ENCODE results near the gene KIAA0513.

Gene KIAA0513

DNA sequence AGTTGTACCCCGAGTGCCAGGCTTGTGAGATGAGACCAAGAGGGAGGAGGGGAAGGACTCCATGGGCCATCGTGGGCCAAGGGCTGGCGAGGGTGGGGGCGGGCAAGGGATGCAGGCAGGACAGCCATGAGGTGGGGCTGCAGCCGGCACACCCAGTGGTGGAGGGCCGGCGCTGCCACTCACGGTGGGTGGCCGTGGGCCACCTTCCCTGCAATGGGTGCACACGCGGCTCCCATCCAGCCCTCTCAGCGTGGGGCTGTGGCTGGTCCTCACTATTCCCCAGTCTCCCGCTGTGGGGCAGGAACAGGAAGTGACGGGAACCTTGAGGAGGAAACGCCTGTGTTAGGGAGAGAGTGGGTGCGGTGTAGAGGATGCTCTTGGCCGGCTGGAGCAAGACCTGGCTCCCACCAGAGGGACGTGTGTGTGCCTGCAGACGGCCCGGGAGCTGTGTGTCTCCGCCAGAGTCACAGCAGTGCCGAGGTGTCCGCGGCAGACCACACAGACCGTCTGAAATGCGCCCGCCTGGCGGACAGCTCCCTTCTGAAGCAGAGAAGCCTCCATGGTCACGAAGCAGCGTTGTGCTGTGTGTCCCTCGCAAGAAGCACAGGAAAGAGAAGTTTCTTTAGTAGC, 61.1 kb downstream of the KIAA0513 start:
- no peak for DNase-seq (ENCODE audit: low read depth in 2 of 2)

DNA sequence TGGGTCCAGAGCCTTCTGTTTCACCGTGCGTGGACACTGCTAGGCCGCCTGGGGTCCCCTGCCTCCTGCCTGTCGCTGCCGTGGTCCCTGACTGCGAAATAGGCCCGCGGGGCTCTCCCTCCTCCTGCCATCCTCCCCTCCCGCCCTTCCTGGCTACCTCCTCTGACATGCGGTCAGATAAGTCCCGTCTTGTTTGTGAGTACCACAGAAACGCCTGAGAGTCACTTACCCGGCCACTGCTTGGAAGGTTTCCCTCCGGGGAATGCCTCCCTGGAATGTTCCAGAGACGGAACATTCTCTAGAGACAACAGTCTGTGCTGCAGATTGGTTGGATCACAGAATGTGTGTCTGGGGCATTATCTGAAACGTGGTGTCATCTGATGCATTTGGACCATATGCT, 61.9 kb downstream of the KIAA0513 start:
- no peak for DNase-seq (ENCODE audit: low read depth in 2 of 2)

DNA sequence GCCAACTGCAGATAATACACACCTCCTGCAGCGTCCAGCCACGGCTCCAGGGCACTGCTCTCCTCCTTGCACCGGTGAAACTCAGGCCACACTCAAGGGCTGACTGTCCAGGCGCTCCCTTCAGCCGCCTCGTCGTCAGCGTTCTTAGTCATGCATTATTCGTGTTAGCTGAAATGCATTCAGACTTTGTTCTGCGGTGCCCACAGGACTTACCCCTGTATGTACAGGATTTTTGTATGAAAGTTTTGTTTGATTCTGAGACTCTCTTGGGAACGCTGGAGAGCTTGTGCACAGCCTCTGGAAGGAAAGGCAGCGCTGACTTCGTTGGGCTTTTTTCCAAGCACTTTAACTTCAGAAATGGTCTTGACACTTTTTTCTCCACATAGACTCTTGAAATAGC, 62.6 kb downstream of the KIAA0513 start:
- DNase-seq (ENCODE audit: low read depth in 2 of 2): no peak

DNA sequence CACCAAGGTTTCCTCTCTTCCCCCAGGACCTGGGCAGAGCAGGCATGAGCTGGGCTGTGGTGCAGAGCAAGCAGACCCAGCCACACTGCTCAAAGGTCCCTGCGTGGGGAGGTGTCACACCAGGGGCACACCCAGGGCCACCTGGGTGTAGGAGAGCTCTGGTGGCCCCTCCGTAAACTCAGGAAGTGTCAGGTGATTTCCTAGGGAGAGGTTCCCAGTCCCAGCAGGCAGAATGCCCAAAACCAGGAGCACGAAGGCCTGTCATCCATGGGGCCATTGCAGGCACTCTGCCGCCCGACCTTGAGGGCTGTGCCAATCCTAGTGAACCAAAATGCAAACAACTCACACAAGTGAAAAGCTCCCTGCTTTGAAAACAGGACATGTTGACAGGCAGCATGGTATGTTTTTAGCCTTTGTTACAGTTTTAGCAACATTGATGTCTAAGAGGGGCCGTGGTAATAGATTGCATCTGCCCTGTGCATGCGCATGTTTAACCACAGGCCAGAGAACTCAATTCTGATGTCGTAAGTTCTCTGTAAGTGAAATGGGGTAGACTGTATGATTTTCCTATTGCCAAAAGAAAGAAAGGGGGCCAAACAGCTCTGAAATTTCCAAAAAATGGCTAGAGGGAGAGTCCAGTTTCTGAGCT, 63.4 kb downstream of the KIAA0513 start:
- no peak for DNase-seq (ENCODE audit: low read depth in 2 of 2)

DNA sequence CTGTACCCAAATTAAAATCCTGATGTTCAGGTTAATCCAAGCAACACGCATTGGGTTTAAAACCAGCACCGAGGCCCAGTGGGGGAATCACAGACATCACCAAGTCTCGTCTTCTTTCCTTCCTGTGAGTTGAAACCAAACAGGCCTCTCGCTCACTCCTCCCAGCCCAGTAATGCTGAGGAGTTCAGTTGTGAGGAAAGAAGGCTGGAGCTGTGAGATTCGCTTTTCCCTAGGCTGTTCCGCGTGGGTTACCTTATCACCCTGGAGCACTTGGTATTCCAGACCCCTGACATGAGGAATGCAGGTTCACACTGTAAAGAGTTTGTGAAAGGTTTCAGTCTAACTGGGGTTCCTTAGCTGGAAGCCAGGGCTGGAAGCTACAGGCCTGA, 63.9 kb downstream of the KIAA0513 start:
- DNase-seq (ENCODE audit: low read depth in 2 of 2): no peak

DNA sequence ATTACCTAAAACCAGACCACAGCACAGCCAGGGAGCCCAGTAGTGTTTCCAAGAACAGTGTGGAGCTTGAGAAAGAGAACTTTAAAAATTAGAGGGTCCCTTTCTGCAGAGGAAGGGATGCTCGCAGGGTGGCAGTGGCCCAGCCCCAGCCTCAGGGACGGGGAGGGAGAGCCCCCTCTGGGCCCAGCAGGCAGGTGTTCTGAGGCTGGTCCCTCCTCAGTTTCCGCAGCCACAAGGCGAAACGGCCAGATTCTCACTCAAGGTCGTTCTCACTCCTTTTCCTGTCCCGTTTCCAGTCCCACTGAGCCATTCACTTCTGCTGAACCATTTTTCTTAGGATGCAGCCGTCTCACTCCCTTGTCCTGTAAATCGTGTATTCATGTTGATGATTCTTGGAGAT, 64.7 kb downstream of the KIAA0513 start:
- no peak for DNase-seq (ENCODE audit: low read depth in 2 of 2)

DNA sequence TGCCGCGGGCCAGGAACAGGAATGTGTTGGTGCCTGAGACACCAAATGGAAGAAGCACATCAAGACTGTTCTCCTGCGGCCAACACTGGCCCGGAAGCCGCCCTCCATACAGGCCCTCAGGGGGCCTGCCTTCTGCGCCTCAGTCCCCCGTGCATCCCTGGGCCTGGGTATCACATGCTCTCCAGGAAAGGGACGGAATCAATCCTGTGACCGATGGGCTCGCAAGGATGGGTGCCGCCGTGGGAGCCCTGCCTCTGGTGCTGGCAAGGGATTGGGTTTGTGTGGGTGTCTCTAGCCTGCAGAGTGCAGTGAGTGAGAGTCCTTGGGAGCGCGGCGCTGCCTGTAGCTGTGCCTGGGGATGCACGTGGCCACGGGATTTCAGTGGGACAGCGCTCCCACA, 65.3 kb downstream of the KIAA0513 start:
- DNase-seq (ENCODE audit: low read depth in 2 of 2): no peak

DNA sequence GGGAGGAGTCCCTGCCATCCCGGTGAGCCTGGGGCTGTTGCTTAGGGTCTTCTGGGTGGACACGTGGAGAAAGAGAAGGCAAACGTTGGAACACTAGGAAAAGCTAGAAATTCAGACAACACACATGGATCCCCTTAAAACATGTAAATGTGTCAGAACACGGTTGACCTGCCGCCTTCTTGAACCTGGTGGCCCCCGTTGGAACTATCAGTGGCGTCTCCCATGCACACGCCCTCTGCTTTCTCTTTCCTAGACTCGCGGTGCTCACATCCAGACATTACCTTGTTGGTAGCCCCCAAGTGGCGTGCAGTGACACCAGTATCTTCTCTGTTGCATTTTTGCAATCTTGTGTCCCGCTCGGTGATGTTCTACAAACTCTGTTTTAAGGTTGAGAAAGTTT, 66.1 kb downstream of the KIAA0513 start:
- no peak for DNase-seq (ENCODE audit: low read depth in 2 of 2)

DNA sequence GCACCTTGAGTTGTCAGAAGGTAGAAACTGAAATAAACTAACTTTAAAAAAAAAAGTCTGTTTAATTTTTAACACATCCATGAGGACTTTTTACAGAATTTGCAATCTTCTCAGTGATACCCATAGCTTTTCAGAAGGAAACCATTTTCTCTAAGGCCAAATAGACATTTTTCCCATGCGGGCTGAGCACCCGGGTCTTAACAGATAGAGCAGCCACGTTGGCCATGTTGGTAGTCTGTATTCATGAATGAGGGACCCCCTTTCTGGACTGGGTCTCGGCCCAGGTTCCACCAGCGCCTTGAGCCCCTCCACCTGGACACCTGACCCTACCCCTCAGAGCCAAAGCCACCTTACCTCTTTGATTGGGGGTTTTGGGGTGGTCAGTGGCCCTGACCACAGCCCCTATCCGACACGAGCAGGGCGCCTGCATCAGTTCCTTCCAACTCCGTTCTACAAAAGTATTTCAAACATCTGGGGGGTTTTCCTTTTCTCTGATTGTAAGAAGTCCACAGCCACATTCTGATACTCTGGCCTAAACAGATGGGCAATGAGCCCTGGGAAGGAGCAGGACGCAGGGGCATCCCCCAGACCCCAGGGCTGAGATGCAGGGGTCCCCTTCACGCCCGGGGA, 66.7 kb downstream of the KIAA0513 start:
- no peak for DNase-seq (ENCODE audit: low read depth in 2 of 2)

DNA sequence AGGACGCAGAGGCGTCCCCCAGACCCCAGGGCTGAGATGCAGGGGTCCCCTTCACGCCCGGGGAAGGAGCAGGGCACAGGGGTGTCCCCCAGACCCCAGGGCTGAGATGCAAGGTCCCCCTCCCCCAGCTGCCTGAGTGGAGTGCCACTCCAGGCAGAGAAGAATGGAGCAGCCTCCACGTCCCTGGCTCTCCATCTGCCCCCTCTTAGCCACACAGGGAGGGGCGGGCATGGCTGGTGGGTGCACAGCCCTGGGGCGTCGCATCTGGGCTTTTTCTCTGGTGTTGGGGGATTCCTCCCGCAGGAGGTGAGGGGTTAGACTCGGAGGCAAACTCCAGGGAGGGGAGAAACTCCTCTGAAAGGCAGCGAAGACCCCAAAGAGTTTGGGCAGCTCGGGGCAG, 67.2 kb downstream of the KIAA0513 start:
- DNase-seq (ENCODE audit: low read depth in 2 of 2): no peak

DNA sequence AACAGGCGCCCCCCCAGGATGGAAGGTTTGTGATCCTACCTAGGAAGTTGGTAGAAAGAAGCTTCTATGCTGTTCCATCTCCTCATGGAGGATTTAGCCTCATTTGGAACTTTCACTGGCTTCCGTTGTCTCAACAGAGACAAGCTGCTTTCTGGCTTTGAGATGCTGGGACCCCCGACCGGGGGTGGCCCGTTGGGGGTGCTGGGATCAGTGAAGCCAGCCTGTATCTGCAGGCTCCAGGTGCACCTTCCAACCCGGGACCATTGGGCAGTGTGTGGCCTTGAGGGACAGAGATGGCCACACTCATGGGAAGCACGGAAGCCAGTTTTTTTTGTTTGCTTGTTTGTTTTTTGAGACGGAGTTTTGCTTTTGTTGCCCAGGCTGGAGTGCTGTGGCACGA, 69.3 kb downstream of the KIAA0513 start:
- DNase-seq (ENCODE audit: low read depth in 2 of 2): no peak

DNA sequence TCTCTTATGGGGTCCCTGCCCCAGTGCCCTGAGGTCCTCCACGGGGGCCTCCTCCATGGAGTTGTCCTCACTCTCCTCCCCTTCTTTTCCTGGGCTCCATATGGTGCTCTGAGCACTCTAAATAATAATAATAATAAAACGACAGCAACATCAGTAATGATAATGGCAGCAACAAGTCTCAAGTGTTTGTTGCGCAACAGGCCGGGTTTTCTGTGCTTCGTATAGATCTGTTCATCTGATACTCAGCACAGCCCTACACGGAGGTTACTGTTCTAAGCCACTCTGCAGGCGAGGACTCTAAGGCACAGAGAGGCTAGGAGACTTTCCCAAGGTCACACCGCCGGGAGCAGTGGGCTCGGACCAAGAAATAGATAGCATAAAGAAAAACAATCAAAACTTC, 71.0 kb downstream of the KIAA0513 start:
- DNase-seq (ENCODE audit: low read depth in 2 of 2): no peak

DNA sequence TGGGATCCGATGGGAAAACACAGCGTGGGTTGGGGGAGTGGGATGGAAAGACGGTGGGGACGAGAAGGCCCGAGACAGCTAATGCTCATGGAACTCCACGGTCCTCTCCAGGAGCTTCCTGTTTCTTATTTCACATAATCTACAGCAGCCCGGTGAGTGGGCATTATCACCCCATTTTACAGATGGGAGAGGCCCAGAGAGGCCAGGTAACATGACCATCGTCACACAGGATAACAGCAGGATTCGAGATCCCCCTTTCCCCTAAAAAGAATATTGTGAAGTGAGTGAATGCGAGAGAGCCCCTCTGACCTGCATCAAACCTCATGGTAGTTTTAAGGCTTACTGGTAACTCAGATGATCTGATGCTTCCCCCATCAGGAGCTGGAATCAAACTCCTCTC, 72.7 kb downstream of the KIAA0513 start:
- no peak for DNase-seq (ENCODE audit: low read depth in 2 of 2)

DNA sequence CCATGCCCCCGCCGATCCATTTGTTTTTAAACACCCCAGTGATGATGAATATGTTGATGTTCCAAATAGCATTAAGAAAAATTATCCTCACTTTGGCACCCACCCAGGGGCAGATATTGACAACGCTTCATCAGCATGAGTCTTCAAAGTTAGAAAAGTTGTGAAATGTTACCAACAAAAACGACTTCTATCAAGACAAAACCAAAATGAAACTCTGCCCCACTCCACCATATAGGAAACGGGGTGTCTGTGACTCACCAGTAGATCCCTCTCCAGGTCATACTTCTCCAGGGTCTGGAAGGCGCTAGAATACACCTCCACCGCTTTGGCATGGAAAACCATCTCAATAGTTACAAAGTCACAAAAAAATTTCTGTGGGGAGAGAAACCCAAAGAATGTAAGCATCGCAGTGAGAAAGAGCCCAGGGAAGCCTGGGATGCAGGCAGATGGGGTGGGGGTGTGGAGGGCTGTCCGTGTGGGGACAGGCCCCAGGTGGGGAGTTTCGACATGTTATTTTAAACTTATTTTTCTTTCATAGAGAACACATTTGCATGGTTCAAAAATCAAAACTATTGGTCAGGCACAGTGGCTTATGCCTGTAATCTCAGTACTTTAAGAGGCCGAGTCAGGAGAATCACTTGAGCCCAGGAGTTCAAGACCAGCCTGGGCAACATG, 74.5 kb downstream of the KIAA0513 start:
- DNase-seq (ENCODE audit: low read depth in 2 of 2): no peak

DNA sequence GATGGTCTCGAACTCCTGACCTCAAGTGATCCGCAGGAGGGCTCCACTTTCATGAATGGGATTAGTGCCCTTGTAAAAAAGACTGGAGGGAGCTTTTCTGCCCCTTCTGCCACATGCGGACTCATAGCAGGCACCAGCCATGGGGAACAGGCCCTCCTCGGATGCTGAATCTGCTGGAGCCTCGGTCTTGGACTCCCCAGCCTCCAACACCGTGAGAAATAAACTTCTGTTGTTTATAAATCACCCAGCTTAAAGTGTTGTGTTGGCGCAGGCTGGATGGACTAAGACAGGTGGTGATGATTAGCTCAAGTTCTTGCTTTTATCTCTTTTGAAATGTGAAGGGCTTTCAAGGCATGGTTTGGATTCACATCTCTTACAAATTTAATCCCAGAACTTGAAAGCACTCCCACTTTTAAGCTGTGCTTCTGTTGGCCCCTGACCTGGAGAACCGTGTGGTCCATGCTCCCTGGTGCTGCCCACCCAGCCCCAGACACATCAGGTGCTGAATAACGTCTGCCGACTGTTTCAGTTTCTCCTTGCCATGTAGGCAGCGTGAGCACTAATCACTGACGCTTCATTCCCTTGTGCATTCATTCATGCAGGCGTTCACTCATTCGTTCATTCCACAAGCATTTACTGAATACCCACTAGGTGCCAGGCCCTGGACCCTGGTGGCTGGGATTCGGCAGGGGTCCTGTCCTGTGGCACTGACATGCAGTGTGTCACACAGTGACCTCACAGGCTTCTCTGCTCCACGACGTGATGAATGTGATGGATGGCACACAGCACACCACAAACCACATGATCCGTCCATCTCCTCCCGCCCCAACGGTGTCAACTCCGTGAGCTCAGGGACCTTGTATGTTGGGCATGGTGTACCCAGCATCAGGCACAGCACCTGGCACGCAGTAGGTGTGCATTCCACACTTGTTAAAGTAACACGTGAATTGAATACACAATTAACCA, 75.8 kb downstream of the KIAA0513 start:
- no peak for DNase-seq (ENCODE audit: low read depth in 2 of 2)

DNA sequence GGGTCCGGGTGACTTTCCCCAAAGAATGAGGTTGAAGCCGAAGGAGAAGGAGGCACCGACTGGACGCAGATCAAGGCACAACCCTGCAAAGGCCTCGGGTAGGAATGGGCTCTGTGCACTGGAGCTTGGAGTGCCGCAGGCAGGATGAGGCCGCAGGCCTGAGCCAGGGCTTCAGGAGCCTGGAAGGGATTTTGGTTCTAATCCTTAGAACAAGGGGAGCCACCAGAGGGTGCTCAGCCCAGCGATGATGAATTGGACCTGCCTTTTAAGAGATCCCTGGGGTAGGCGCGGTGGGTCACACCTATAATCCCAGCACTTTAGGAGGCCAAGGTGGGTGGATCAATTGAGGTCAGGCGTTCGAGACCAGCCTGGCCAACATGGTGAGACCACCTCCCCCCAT, 76.6 kb downstream of the KIAA0513 start:
- no peak for DNase-seq (ENCODE audit: low read depth in 2 of 2)

DNA sequence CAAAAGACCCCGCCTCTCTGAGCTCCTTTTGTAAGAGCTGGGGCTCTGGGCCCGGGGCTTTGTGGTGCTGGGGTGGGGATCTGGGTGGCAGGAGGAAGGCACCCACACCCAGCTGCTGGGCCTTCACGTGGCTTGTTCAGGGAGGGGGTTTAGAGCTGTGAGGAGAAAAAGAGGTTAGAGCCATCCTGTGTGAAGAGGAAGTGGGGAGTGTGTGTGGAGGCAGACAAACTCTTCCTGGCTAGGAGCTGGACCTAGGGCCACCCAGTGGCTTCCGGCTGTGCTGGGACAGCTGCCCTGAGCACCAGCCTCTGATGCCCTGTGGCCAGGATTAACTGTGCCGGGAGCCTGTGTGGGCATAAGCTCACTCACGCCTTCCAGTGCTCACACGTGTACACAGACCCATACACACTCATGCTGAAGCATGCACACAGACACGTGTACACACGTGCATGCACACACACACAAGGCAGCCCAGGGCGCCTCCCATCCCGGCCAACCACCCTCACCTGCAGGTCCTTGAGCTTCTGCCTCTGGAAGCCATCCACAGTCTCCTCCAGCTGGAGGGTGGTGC, 77.3 kb downstream of the KIAA0513 start:
- DNase-seq (ENCODE audit: low read depth in 2 of 2): no peak

DNA sequence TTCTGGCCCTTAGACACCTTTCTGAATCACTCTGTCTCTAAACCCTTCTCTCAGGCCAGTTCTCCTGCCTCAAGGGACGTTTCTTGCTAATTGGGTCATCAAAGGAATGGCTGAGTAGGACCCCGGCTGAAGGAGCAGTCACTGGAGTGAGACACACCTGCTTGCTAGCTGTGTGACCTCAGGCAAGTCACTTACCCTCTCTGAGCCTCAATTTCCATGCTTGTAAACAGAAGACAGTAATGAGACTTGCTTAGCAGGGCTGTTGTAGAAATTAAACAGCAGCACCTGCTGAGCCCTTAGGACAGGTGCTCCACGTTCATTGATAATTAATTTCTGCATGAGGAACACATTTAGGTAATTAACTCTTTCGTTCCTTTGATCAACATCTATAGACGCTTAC, 77.9 kb downstream of the KIAA0513 start:
- no peak for DNase-seq (ENCODE audit: low read depth in 2 of 2)

DNA sequence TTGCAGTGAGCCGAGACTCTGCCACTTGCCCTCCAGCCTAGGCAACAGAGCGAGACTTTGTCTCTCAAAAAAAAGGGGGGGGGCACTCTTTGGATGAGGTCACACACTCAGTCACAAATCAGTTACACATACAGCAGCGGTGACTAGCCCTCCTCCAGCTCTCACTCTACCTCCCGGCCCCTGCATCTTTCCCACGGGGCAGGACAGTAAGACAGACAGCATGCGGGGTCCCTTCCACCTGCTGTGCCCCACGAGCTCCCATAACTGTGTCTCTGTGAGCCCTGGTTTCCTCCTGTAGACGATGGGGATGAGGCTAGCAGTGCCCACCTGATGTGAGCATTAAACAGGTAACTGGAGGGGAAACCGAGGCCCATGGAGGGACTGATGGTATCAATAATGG, 79.5 kb downstream of the KIAA0513 start:
- DNase-seq (ENCODE audit: low read depth in 2 of 2): no peak

DNA sequence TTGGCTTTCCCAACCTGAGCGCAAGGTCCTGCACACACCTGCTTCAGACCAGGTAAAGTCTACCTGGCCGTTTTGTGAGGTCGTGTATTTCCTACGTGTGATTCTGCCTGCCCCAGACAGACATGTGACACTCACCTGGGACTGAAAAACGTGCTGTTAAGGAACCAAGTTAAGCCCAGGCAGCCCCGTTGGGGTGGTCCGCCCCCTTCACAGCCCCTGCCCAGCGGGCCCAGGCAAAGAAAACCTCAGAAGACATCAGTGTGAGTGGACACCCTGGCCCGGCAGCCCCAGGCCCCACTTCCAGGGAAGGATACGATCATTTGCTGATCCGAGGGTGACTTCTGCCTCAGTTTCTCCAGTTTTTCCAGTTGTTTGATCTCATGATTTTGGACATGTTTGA, 79.9 kb downstream of the KIAA0513 start:
- no peak for DNase-seq (ENCODE audit: low read depth in 2 of 2)

DNA sequence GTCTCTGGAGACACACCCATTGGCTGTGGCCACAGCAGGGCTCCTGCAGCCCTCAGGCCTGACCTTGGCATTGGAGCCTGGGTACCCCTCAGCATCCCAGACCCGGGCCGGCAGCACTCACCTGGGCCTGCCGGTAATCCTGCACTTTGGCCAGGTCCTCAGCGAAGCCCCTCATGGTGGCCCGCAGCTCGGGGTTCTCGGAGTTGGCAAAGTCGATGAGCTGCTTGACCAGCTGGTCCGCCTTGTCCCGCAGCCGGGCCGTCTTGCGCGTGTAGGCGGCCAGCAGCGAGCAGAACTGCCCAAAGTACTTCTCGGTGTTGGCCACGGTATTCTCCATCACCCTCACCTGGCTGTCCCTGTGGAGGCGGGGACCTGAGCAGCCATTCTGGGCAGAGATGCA, 82.5 kb downstream of the KIAA0513 start:
- DNase-seq (ENCODE audit: low read depth in 2 of 2): no peak

DNA sequence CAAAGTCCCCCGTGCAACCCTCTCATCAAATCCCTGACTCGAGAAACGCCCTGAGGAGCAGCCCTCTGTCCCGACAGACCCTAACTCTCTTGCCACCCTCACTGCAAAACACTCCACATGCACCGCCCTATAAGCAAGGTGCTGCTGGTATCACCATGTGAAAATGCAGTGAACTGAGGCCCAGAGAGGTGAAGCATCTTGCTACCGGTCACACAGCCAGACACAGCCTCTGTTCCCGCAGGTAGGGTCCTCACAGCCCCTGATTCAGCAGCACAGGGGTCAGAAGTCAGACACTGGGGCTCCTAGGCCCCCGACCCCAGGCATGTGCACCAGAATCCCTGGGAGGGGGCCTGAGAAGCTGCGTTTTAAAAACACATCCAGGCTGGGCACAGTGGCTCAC, 83.6 kb downstream of the KIAA0513 start:
- no peak for DNase-seq (ENCODE audit: low read depth in 2 of 2)

All from stimulated activated CD8-positive, alpha-beta memory T cell treated with anti-CD3 and anti-CD28 coated beads, Interleukin-2, amount 100 ng/mL, for 48 hours (primary cell).